Measurements from ENCODE around the gene DMRTC2. TPM values are rescaled to one million over a fixed set of nuclear protein-coding genes. Genes with fewer than 3 reads are reported as not detected.

DMRTC2 gene
- polyA plus RNA-seq, 1 experiment, result not detected

GRCh38 chr19:41886761-41887710, 42.2 kb downstream of the DMRTC2 start:
- Histone ChIP-seq H3K27me3 (ENCODE audit: control insufficient read depth, insufficient read depth, low read length) (no peaks in the 10 kb centered on the region), H3K9me3 (ENCODE audit: control insufficient read depth, insufficient read depth, low read length) (0 out of 2 replicates have a peak, but pooled peaks cover 4% of the 10 kb centered on the region), H3K4me3 (ENCODE audit: low read depth, low read length) (no peak overlapping the region), H3K27ac (ENCODE audit: low read depth, low read length) (peak overlapping the region; percentile 11)
- DNase-seq (ENCODE audit: low read depth, low spot score), result no peak
- POLR2A ChIA-PET, result interaction anchor here (0.7 kb wide), 1 partner anchor 22 kb away, joined by 5 read pairs; no protein-coding TSS in a partner anchor
- CTCF ChIA-PET, result interaction anchor here (0.6 to 1.5 kb wide), 3 partner anchors 9 to 718 kb away, joined by 4 to 6 read pairs (median 5); no protein-coding TSS in a partner anchor
- no peak for TF ChIP-seq CTCF (IDR thresholded peaks at IDR 0.05; ENCODE audit: low read depth, low read length)

GRCh38 chr19:41887711-41888382, 43.0 kb downstream of the DMRTC2 start:
- ChIA-PET CTCF (no interaction called here), POLR2A (no interaction called here)
- no peak for DNase-seq (ENCODE audit: low read depth, low spot score)
- Histone ChIP-seq H3K9me3 (ENCODE audit: control insufficient read depth, insufficient read depth, low read length) (0 out of 2 replicates have a peak, but pooled peaks cover 4% of the 10 kb centered on the region), H3K27ac (ENCODE audit: low read depth, low read length) (peak overlapping the region; percentile 11), H3K4me3 (ENCODE audit: low read depth, low read length) (no peak overlapping the region), H3K27me3 (ENCODE audit: control insufficient read depth, insufficient read depth, low read length) (no peaks in the 10 kb centered on the region)
- no peak for TF ChIP-seq CTCF (IDR thresholded peaks at IDR 0.05; ENCODE audit: low read depth, low read length)

GRCh38 chr19:41888926-41889325, 44.1 kb downstream of the DMRTC2 start:
- POLR2A ChIA-PET, result no interaction called here
- no peak for TF ChIP-seq CTCF (IDR thresholded peaks at IDR 0.05; ENCODE audit: low read depth, low read length)
- H3K27me3 ChIP-seq (ENCODE audit: control insufficient read depth, insufficient read depth, low read length), result no peaks in the 10 kb centered on the region
- no peak overlapping the region for H3K27ac ChIP-seq (ENCODE audit: low read depth, low read length)
- H3K4me3 ChIP-seq (ENCODE audit: low read depth, low read length), result no peak overlapping the region
- H3K9me3 ChIP-seq (ENCODE audit: control insufficient read depth, insufficient read depth, low read length), result no peaks in the 10 kb centered on the region
- CTCF ChIA-PET, result no interaction called here
- no peak for DNase-seq (ENCODE audit: low read depth, low spot score)

- CTCF ChIA-PET, result no interaction called here
- TF ChIP-seq CTCF (IDR thresholded peaks at IDR 0.05; ENCODE audit: low read depth, low read length), result no peak
- Histone ChIP-seq H3K27me3 (ENCODE audit: control insufficient read depth, insufficient read depth, low read length) (no peaks in the 10 kb centered on the region), H3K4me3 (ENCODE audit: low read depth, low read length) (no peak overlapping the region), H3K9me3 (ENCODE audit: control insufficient read depth, insufficient read depth, low read length) (no peaks in the 10 kb centered on the region), H3K27ac (ENCODE audit: low read depth, low read length) (no peak overlapping the region)
- DNase-seq (ENCODE audit: low read depth, low spot score), result no peak
- POLR2A ChIA-PET, result no interaction called here
Observed at GRCh38 chr19:41889896-41890295, 45.1 kb downstream of the DMRTC2 start.

GRCh38 chr19:41890936-41891335, 46.1 kb downstream of the DMRTC2 start:
- no peak for TF ChIP-seq CTCF (IDR thresholded peaks at IDR 0.05; ENCODE audit: low read depth, low read length)
- Histone ChIP-seq H3K27ac (ENCODE audit: low read depth, low read length) (no peak overlapping the region), H3K27me3 (ENCODE audit: control insufficient read depth, insufficient read depth, low read length) (no peaks in the 10 kb centered on the region), H3K4me3 (ENCODE audit: low read depth, low read length) (no peak overlapping the region), H3K9me3 (ENCODE audit: control insufficient read depth, insufficient read depth, low read length) (no peaks in the 10 kb centered on the region)
- ChIA-PET POLR2A (interaction anchor here (1.1 kb wide), 1 partner anchor 19 kb away, joined by 3 read pairs; no protein-coding TSS in a partner anchor), CTCF (no interaction called here)
- DNase-seq (ENCODE audit: low read depth, low spot score), result no peak
